Measurements from ENCODE around the gene USH1C. TPM values are rescaled to one million over a fixed set of nuclear protein-coding genes. Genes with fewer than 3 reads are reported as not detected.

USH1C gene
- total RNA-seq, 4 donors from 2014 or later = 0.29 to 3.2 TPM; not detected in 2

GRCh38 chr11:17573526-17573925 lies 29.3 kb upstream of the USH1C start:
- 89 to 93% methylated on average over 3 of the region's 3 CpGs for WGBS, 2 donors
- TF ChIP-seq, protein P1, sequence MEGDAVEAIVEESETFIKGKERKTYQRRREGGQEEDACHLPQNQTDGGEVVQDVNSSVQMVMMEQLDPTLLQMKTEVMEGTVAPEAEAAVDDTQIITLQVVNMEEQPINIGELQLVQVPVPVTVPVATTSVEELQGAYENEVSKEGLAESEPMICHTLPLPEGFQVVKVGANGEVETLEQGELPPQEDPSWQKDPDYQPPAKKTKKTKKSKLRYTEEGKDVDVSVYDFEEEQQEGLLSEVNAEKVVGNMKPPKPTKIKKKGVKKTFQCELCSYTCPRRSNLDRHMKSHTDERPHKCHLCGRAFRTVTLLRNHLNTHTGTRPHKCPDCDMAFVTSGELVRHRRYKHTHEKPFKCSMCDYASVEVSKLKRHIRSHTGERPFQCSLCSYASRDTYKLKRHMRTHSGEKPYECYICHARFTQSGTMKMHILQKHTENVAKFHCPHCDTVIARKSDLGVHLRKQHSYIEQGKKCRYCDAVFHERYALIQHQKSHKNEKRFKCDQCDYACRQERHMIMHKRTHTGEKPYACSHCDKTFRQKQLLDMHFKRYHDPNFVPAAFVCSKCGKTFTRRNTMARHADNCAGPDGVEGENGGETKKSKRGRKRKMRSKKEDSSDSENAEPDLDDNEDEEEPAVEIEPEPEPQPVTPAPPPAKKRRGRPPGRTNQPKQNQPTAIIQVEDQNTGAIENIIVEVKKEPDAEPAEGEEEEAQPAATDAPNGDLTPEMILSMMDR (IDR thresholded peaks at IDR 0.05) = no peak
- no peak for TF ChIP-seq POLR2A (IDR thresholded peaks at IDR 0.05)
- peak in 1 of 2 donors; percentile 78 for DNase-seq (ENCODE audit: low spot score in 2 of 2)
- H3K4me3 ChIP-seq (ENCODE audit: low read depth, poor library complexity, severe bottlenecking) = no peak overlapping the region
- intact Hi-C loops (cut with DNase I; ENCODE audit: low total_unique reads) = no loop called here

GRCh38 chr11:17572791-17573460 lies 28.7 kb upstream of the USH1C start:
- H3K4me3 ChIP-seq (ENCODE audit: low read depth, poor library complexity, severe bottlenecking) = no peak overlapping the region
- intact Hi-C loops (cut with DNase I; ENCODE audit: low total_unique reads) = no loop called here
- peak in 1 of 2 donors; percentile 76 for DNase-seq (ENCODE audit: low spot score in 2 of 2)
- TF ChIP-seq, protein P1 (IDR thresholded peaks at IDR 0.05) = no peak
- no peak for TF ChIP-seq POLR2A (IDR thresholded peaks at IDR 0.05)
- 59 to 70% methylated on average over 10 to 14 of the region's 20 CpGs for WGBS, 2 donors

GRCh38 chr11:17572359-17572690 lies 28.1 kb upstream of the USH1C start:
- no peak overlapping the region for H3K4me3 ChIP-seq (ENCODE audit: low read depth, poor library complexity, severe bottlenecking)
- intact Hi-C loops (cut with DNase I; ENCODE audit: low total_unique reads) = no loop called here
- 60 to 61% methylated on average over 3 of the region's 3 CpGs for WGBS, 2 donors
- TF ChIP-seq, protein P1 (IDR thresholded peaks at IDR 0.05) = no peak
- no peak for TF ChIP-seq POLR2A (IDR thresholded peaks at IDR 0.05)
- peak in 1 of 2 donors; percentile 32 for DNase-seq (ENCODE audit: low spot score in 2 of 2)

GRCh38 chr11:17571431-17572358 lies 27.5 kb upstream of the USH1C start:
- no peak for TF ChIP-seq POLR2A (IDR thresholded peaks at IDR 0.05)
- TF ChIP-seq, protein P1 (IDR thresholded peaks at IDR 0.05) = no peak
- 81 to 84% methylated on average over 14 of the region's 14 CpGs for WGBS, 2 donors
- DNase-seq (ENCODE audit: low spot score in 2 of 2) = peak in 1 of 2 donors; percentile 39
- H3K4me3 ChIP-seq (ENCODE audit: low read depth, poor library complexity, severe bottlenecking) = no peak overlapping the region
- intact Hi-C loops (cut with DNase I; ENCODE audit: low total_unique reads) = no loop called here

DNA sequence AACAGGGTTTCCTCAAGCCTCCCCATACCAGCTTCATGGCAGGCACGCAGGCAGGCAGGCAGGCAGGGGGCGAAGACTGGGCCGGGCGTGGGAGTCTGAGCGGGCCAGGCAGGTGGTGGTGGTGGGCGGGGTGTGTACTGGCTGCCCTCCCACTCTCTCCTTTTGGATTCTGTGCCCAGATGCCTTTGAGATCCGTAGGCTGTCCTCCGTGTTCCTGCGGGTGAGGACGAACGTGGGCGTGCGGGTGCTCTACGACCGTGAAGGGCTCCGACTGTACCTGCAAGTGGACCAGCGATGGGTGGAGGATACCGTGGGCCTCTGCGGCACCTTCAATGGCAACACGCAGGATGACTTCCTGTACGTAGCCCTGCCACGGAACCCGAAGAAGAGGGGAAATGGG lies 25.8 kb upstream of the USH1C start:
- 79 to 80% methylated on average over 23 of the region's 23 CpGs for WGBS, 2 donors
- TF ChIP-seq POLR2A (IDR thresholded peaks at IDR 0.05) = no peak
- TF ChIP-seq, protein P1 (IDR thresholded peaks at IDR 0.05) = no peak
- intact Hi-C loops (cut with DNase I; ENCODE audit: low total_unique reads) = no loop called here
- peak in 1 of 2 donors; percentile 43 for DNase-seq (ENCODE audit: low spot score in 2 of 2)
- H3K4me3 ChIP-seq (ENCODE audit: low read depth, poor library complexity, severe bottlenecking) = no peak overlapping the region
